GM12878 (cell line): ENCODE data around the gene LCA5.

Source experiments
- EZH2 ChIP-seq: IDR thresholded peaks from 2 replicates; pipeline ENCODE4 v1.6.1; 2012; ENCODE audit warnings: low read depth, mild to moderate bottlenecking, control low read depth, inconsistent platforms, low read length, borderline replicate concordance; ENCODE audit not compliant: control insufficient read depth
- NR2C1 ChIP-seq: fragments of 450-650 bp; IDR thresholded peaks from 2 replicates; pipeline ENCODE4 v1.6.1; 2017; ENCODE audit warnings: antibody characterized with exemption, mild to moderate bottlenecking, moderate library complexity

DNA sequence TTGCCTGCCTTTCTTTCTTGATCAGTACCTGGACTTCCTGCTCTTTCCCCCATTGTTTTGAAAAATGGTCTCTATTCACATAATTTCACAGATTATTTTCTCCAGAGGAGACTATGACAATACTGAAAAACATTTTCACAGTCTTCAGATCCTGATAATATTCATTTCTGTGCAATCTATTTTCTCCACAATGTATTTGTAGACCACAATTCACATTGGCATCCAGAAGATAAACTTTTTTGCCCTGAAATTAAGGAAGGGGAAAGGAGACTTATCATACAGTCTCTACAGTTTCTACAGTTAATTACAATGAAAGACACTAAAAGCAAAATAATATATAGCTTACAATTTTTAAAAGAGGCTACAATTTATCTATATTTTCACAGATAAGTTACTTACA is 18.4 kb downstream of the LCA5 start:
- TF ChIP-seq EZH2 (no peak), NR2C1 (no peak)
